Ureter (tissue), 1 donor: Measurements from ENCODE around the gene OR52N4. TPM values are rescaled to one million over a fixed set of nuclear protein-coding genes. Genes with fewer than 3 reads are reported as not detected.

Source experiments
- total RNA-seq: library from RNA; stranded (reverse); gene quantifications from one replicate; pipeline ENCODE4 v1.2.4, GENCODE V29; 2023
- donor health status: DM: yes; HTN: yes; CAD: no.

Gene OR52N4
- total RNA-seq, 1 donor from 2014 or later, result 0.75 TPM

Other genes starting within 250 kb of the OR52N4 start
- gene UBQLN3, start 244.3 kb upstream of the OR52N4 start, total RNA-seq, result 0.70 TPM
- 1.4 TPM for gene UBQLNL, start 237.5 kb upstream of the OR52N4 start, total RNA-seq
- 0.73 TPM for gene OR52H1, start 205.7 kb upstream of the OR52N4 start, total RNA-seq
- gene OR52B6, start 173.4 kb upstream of the OR52N4 start, total RNA-seq, result not detected
- gene TRIM6, start 157.6 kb upstream of the OR52N4 start, total RNA-seq, result 13.5 TPM
- 9.1 TPM for gene TRIM34, start 129.2 kb upstream of the OR52N4 start, total RNA-seq
- 34.5 TPM for gene TRIM5, start 69.2 kb upstream of the OR52N4 start, total RNA-seq
- gene TRIM22, start 64.5 kb upstream of the OR52N4 start, total RNA-seq, result 86.6 TPM
- gene OR56B1, start 17.8 kb upstream of the OR52N4 start, total RNA-seq, result 0.26 TPM
- not detected for gene OR52N5, start 29.1 kb downstream of the OR52N4 start, total RNA-seq
- gene OR52N1, start 37.0 kb downstream of the OR52N4 start, total RNA-seq, result 0.26 TPM
- gene OR52N2, start 54.7 kb downstream of the OR52N4 start, total RNA-seq, result not detected
- not detected for gene OR52E6, start 87.7 kb downstream of the OR52N4 start, total RNA-seq
- not detected for gene OR52E8, start 103.4 kb downstream of the OR52N4 start, total RNA-seq
- not detected for gene OR52E4, start 126.4 kb downstream of the OR52N4 start, total RNA-seq
- gene OR52E5, start 139.0 kb downstream of the OR52N4 start, total RNA-seq, result not detected
- not detected for gene OR56A3, start 188.0 kb downstream of the OR52N4 start, total RNA-seq
- gene OR56A5, start 214.3 kb downstream of the OR52N4 start, total RNA-seq, result not detected
- gene OR52L1, start 232.7 kb downstream of the OR52N4 start, total RNA-seq, result not detected